ENCODE results near the gene ANAPC16. TPM values are rescaled to one million over a fixed set of nuclear protein-coding genes. Genes with fewer than 3 reads are reported as not detected.
"Not testable (repeated sequence)": the region's sequence is repeated elsewhere in the genome, so short reads cannot be mapped to it uniquely, and the experiment has no call there.

The ANAPC16 gene
- polyA plus RNA-seq, 1 donor from 2014 or later = 209 TPM

DNA sequence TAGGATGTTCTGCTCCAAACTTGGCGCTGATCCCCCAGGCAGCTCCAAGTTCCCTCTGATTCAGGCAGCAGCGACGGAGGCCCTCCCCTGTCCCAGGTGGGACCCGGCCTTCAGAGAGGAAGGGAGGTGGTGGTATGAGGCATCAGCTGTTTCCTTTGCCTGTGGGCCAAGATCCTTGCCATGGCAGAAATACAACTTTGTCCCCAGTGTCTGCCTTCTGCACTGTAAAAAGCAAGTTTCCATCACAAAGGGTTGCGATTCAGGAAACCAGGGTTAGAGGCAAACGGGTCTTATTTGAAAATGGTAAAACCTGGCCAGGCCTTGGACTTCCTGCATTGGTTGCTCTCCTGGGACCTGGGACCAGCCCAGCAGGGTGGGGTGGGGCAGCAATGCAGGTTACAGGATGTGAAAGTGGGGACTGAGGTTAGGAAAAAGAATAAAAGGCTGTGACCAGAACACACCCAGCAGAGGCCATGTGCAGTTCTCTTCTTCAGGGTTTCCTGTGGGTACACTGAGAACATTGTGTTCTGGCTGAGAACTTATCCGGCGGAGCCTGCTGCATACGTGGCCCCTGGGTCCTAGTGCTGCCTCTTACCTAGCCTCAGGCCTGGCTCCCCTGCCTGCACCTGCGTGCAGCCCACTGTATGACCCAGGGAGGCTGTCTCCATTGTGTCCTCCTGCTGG lies 32.8 kb downstream of the ANAPC16 start:
- H3K9me2 ChIP-seq (ENCODE audit: insufficient read depth, low read length) = no peaks in the 10 kb centered on the region
- H3K4me3 ChIP-seq (ENCODE audit: low read length) = no peak overlapping the region
- no peak overlapping the region for H3K4me2 ChIP-seq (ENCODE audit: low read length)
- H2AFZ ChIP-seq (ENCODE audit: low read depth, low read length) = no peak overlapping the region
- no peak overlapping the region for H3K9ac ChIP-seq (ENCODE audit: low read length)
- H3F3A ChIP-seq (ENCODE audit: insufficient read depth, low read length, poor library complexity, severe bottlenecking) = no peaks in the 10 kb centered on the region
- H3K79me2 ChIP-seq (replicated peaks; ENCODE audit: insufficient read depth, low read length) = no peaks in the 10 kb centered on the region
- no peaks in the 10 kb centered on the region for H3K27me3 ChIP-seq (ENCODE audit: insufficient read depth, low read depth, low read length)
- no peaks in the 10 kb centered on the region for H3K9me3 ChIP-seq (ENCODE audit: low read length)
- no peak overlapping the region for H3K27ac ChIP-seq (ENCODE audit: low read length)
- no peaks in the 10 kb centered on the region for H4K20me1 ChIP-seq (ENCODE audit: insufficient read depth)
- H3K36me3 ChIP-seq (ENCODE audit: insufficient read depth, low read length) = no peaks in the 10 kb centered on the region
- TF ChIP-seq RAD21 (conservative IDR thresholded peaks at IDR 0.05) (no peak), MXI1 (conservative IDR thresholded peaks at IDR 0.05; ENCODE audit: poor library complexity, severe bottlenecking) (no peak), EP300 (conservative IDR thresholded peaks at IDR 0.05; ENCODE audit: poor library complexity, severe bottlenecking) (no peak), SMC3 (conservative IDR thresholded peaks at IDR 0.05; ENCODE audit: poor library complexity) (no peak), TAF1 (IDR thresholded peaks at IDR 0.05; ENCODE audit: low read depth) (no peak), POLR2AphosphoS5 (IDR thresholded peaks at IDR 0.05) (no peak), EZH2 (IDR thresholded peaks at IDR 0.05; ENCODE audit: borderline replicate concordance, insufficient read depth, low read length, poor library complexity, severe bottlenecking) (no peak)
- TF ChIP-seq, protein P1, sequence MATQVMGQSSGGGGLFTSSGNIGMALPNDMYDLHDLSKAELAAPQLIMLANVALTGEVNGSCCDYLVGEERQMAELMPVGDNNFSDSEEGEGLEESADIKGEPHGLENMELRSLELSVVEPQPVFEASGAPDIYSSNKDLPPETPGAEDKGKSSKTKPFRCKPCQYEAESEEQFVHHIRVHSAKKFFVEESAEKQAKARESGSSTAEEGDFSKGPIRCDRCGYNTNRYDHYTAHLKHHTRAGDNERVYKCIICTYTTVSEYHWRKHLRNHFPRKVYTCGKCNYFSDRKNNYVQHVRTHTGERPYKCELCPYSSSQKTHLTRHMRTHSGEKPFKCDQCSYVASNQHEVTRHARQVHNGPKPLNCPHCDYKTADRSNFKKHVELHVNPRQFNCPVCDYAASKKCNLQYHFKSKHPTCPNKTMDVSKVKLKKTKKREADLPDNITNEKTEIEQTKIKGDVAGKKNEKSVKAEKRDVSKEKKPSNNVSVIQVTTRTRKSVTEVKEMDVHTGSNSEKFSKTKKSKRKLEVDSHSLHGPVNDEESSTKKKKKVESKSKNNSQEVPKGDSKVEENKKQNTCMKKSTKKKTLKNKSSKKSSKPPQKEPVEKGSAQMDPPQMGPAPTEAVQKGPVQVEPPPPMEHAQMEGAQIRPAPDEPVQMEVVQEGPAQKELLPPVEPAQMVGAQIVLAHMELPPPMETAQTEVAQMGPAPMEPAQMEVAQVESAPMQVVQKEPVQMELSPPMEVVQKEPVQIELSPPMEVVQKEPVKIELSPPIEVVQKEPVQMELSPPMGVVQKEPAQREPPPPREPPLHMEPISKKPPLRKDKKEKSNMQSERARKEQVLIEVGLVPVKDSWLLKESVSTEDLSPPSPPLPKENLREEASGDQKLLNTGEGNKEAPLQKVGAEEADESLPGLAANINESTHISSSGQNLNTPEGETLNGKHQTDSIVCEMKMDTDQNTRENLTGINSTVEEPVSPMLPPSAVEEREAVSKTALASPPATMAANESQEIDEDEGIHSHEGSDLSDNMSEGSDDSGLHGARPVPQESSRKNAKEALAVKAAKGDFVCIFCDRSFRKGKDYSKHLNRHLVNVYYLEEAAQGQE (IDR thresholded peaks at IDR 0.05; ENCODE audit: borderline replicate concordance) = no peak
- TF ChIP-seq, protein P2, sequence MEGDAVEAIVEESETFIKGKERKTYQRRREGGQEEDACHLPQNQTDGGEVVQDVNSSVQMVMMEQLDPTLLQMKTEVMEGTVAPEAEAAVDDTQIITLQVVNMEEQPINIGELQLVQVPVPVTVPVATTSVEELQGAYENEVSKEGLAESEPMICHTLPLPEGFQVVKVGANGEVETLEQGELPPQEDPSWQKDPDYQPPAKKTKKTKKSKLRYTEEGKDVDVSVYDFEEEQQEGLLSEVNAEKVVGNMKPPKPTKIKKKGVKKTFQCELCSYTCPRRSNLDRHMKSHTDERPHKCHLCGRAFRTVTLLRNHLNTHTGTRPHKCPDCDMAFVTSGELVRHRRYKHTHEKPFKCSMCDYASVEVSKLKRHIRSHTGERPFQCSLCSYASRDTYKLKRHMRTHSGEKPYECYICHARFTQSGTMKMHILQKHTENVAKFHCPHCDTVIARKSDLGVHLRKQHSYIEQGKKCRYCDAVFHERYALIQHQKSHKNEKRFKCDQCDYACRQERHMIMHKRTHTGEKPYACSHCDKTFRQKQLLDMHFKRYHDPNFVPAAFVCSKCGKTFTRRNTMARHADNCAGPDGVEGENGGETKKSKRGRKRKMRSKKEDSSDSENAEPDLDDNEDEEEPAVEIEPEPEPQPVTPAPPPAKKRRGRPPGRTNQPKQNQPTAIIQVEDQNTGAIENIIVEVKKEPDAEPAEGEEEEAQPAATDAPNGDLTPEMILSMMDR (IDR thresholded peaks at IDR 0.05; ENCODE audit: poor library complexity, severe bottlenecking) = no peak

DNA sequence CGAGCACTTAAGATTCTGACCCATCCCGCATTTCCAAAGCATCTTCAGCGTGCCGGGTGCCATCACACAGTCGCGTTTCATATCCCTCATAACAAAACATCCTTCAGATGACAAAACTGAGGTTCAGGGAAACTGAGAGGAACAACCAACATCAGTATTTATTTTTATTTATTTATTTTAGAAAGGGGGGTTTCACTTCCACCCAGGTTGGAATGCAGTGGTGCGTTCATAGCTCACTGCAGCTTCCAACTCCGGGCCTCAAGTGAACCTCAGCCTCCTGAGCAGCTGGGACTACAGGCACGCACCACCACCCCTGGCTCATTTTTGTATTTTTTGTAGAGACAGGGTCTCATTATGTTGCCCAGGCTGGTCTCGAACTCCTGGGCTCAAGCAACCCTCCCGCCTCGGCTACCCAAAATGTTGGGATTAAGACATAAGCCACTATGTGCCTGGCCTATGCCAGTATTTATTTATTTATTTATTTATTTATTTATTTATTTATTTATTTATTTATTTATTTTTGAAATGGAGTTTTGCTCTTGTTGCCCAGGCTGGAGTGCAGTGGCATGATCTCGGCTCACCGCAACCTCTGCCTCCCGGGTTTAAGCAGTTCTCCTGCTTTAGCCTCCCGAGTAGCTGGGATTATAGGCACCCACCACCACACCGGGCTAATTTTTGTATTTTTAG lies 33.5 kb downstream of the ANAPC16 start:
- not testable (repeated sequence) for H3K27me3 ChIP-seq (ENCODE audit: insufficient read depth, low read depth, low read length); H3K9ac ChIP-seq (ENCODE audit: low read length); H3K79me2 ChIP-seq (replicated peaks; ENCODE audit: insufficient read depth, low read length); H3K9me3 ChIP-seq (ENCODE audit: low read length); H3F3A ChIP-seq (ENCODE audit: insufficient read depth, low read length, poor library complexity, severe bottlenecking); H3K9me2 ChIP-seq (ENCODE audit: insufficient read depth, low read length); H3K4me3 ChIP-seq (ENCODE audit: low read length); H2AFZ ChIP-seq (ENCODE audit: low read depth, low read length); H3K36me3 ChIP-seq (ENCODE audit: insufficient read depth, low read length); H3K27ac ChIP-seq (ENCODE audit: low read length); H4K20me1 ChIP-seq (ENCODE audit: insufficient read depth); H3K4me2 ChIP-seq (ENCODE audit: low read length)
